DMS 273 (cell line): ENCODE measurements around the gene SSBP4.
A peak's percentile ranks its signal among the peaks of the same experiment; 100 is the strongest.

ENCODE experiments used
- DNase-seq: peaks from one replicate; lab custom pipeline; 2025; ENCODE audit not compliant: unreplicated experiment; lab: John Stamatoyannopoulos, UW

The SSBP4 gene

DNA sequence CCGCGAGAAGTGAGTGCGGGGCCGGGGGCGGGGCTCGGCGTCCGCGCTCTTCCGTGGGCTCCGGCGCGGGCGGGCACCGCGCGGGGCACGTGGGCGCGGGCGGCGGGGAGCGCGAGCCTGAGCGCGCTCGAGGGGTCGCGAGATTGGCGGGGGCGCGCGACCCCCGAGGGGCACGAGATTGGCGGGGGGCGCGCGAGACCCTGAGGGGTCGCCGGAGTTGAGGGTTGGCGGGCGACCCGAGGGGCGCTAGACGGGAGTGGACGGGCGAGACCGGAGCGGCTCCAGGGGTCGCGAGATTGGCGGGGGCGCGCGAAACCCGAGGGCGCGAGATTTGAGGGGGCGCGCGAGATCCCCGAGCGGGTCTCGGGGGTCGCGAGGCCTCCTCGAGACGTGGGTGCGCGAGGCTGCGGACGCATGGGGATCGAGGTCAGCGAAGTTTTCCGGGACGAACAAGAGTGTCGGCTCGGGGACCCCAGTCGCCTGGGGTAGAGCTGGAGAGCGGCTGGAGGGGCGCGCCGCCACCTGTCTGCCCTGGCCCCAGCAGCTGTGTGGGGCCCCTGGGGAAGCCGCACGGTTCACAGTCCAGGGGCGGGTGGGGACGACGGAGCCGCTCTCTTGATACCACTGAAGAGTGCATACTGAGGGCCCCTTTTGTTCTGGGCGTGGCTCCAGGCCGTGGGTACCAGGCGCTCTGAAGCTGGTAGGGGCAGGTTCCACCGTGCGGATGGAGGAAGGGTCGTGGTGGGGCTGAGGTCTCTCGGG is 682 bp downstream of the SSBP4 start:
- DNase-seq: peak; percentile 85

GRCh38 chr19:18420930-18421329 is 1.7 kb downstream of the SSBP4 start:
- DNase-seq: no peak

DNA sequence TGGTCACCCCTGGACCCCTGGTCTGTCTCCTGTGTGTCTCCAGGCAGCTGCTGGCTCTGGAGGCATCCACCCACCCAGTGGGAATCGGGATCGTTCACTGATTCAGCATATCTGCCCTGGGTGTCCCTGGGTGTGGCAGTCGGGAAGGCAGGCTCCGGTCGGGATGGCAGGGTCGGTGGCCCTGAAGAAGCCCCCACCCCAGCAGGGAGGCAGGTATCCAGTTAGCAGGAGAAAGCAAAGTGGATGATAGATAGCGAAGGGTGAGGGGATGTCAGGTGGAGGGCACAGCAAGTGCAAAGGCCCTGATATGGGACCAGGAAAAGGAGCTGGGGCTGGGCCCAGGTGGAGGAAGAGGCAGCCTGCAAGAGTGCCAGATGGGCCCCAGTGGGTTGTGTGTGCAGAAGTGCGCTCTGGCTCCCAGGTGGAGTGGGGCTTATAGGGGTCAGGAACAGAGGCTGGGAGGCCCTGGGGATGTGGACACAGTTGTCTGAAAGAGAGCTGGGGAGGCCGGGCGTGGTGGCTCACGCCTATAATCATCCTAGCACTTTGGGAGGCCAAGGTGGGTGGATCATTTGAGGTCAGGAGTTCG is 2.3 kb downstream of the SSBP4 start:
- no peak for DNase-seq

- DNase-seq: peak; percentile 51
Measured at GRCh38 chr19:18422530-18423191, 3.5 kb downstream of the SSBP4 start.

GRCh38 chr19:18423258-18424020 is 4.2 kb downstream of the SSBP4 start:
- no peak for DNase-seq

- no peak for DNase-seq
Measured at GRCh38 chr19:18424122-18424889, 5.1 kb downstream of the SSBP4 start.

- no peak for DNase-seq
Measured at GRCh38 chr19:18424890-18425514, 5.8 kb downstream of the SSBP4 start.

DNA sequence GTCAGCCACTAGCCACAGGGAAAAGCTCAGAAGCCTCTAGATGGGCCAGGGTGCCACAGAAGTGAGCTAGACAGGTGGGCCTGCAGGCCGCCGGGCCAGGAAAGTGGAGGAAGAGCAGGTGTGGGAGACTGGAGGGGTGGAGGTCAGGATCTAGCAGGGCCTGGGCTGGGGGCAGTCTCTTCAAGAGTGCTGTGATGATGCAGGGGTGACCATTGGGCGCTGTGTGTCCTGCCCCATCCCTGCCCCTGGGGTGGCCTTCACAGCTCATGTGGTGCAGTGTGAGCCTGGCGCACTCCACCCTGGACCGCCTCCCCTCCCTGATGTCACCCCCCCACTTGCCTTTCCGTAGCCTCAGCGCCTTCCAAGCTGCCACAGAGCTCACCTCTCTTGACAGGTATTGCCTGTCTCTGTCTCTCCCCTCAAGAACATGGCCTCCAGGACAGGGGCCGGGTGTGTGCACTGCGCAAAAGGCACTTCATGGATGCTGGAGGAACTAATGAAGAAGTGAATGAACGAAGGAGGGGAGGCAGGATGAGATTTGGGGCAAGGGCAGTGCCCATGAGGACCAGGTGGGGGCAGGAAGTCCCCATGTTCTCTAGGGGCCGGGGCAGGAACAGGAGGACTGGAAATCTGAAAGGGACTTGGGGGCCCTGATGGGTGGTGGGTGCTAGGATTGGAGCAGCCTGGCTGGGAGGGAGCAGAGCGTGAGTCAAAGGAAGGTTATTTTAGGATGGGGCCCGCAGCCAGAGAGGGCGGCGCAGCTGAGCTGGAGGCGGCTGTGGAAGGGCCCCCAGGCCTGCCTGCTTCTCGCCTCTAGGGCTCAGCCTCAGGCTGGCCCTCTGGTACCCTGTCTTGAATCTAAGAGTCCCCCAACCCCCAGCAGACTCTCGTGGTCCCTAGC is 6.6 kb downstream of the SSBP4 start:
- DNase-seq: peak; percentile 67

DNA sequence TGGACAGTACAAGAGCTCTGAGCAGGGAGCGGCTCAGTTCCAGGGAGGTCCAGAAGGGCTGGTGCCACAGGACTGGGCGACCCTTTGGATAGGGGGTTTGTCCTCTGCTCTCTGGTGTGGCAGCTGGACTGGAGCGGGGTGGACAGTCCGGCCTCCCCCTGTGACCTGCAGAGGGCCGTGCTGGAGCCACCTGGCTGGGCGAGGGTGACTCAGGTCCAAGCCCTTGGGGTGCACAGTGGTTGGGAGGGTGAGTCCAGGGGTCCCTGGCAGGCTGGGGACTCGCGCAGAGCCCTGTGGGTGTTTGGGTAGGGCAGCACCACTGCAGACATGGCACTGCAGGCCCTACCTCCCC is 7.2 kb downstream of the SSBP4 start:
- DNase-seq: no peak

DNA sequence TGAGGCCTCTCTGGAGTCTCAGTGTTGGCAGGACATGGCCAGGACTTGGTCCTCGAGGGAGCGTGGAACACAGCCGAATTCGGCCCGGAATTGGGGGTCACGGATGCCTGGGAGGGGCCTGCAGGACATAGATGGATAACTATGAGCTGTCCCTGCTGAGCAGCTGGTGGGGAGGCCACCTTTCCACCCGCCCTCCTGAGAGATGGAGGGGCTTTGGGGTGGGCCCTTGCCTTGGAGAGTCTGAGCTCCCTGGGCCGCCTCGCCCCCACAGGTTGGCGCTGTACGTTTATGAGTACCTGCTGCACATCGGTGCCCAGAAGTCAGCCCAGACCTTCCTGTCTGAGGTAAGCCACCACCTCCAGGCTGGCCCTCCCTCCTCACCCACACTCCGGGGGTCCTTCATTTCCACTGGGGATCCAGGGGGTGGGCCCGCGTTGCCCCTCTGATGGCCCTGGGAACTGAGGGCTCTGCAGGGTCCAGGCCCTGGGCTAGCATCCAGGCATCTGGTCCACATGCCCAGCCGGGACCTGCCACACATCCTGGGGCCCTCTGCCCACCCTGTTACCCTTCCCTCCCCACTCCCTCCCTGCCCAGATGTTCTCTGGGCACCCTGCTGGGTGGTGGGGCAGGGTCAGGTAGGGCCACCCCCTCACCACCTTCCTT is 8.0 kb downstream of the SSBP4 start:
- peak; percentile 41 for DNase-seq

- DNase-seq: no peak
Measured at GRCh38 chr19:18427743-18428113, 8.5 kb downstream of the SSBP4 start.

- peak; percentile 84 for DNase-seq
Measured at GRCh38 chr19:18428173-18428786, 9.1 kb downstream of the SSBP4 start.

- peak; percentile 96 for DNase-seq
Measured at GRCh38 chr19:18428787-18429674, 9.8 kb downstream of the SSBP4 start.

DNA sequence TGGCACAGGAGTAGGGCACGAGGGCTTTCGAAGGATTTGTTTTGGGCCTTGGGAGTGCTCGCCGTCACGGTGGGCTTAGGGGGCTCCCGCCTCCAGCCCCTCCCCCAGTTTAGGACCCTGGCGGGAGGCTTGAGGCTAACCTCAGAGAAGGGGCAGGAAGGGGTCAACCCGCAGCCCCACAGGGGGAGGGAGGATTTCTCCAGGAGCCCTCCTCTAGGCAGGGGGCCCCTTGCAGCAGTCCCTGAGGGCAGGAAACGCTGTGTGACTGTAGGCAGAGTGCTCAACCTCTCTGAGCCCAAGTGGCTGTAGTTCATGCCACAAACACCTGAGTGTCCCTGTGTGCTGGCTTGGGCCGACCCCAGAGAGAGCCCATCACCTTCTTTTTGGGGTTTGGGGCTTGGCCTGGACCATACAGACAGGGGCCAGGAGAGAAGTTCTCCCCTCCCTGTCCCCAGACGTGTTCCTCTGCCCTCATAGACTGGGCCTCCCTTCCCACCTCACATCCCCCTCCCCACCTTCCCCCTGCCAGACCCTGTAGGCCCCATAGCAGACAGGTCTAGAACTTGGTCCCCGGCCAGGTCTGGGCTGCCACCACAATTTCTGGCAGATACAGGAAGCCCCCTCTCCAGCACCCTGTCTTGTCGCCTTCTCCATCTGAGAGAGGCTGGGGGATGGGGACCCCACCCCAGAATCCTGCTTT is 10.7 kb downstream of the SSBP4 start:
- DNase-seq: no peak

- DNase-seq: no peak
Measured at GRCh38 chr19:18430417-18431144, 11.4 kb downstream of the SSBP4 start.
